ENCODE measurements around the gene LONP2.
"Not testable (repeated sequence)": the region's sequence is repeated elsewhere in the genome, so short reads cannot be mapped to it uniquely, and the experiment has no call there.

Gene LONP2

DNA sequence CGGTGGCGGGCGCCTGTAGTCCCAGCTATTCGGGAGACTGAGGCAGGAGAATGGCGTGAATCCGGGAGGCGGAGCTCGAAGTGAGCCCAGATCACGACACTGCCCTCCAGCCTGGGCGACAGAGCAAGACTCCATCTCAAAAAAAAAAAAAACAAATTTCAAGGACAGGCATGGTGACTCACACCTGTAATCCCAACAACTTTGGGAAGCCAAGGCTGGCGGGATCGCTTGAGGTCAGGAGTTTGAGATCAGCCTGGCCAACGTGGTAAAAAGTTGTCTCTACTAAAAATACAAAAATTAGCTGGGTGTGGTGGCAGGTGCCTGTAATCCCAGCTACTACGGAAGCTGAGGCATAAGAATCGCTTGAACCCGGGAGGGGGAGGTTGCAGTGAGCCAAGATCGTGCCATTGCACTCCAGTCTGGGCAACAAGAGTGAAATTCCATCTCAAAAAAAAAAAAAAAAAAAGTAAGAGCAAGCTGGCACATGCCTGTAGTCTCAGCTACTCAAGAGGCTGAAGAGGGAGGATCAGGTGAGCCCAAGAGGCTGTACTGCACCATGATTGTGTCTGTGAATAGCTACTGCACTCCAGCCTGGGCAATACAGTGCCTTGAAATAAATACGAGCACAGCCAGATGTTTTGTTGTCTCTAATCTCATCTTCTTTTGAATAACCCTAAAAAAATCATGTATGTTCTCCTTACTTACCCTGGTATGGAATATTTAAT is 126.7 kb downstream of the LONP2 start:
- not testable (repeated sequence) for DNase-seq (ENCODE audit: low spot score)

DNA sequence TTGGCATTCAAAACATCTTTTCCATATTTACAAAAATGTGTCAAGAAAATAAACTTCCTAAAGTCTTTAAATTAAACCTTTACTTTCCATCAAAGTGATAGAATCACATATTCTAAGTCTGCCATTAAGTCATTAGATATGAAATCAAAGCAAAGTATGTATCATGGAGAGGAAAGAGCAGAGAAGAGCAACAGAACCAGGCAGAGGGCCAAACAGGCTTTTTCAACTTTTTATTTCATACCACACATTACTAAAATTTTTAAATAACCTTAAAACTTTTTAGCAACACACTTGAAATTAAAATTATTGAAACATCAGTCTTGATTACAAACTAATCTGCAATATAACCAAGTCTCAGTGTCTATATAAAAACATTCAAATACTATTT is 127.3 kb downstream of the LONP2 start:
- DNase-seq (ENCODE audit: low spot score): no peak

DNA sequence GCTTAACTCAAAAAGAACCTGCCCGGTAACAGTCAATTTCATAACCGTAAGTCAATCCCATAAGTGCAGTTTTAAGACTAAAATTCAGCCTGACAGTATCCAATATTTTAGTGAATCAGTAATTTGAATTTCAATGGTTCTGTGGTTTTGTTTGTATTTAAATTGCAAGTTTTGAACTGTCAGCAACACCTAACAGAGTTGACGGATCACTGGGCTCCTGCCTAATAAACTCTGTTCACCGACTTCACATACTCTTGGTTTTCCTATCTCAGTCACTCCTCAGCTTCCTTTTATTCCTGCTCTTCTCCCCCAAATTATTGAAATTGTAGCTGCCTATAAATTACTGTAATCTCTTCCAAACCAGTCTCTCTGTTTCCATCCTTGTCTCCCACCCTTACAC is 128.6 kb downstream of the LONP2 start:
- no peak for DNase-seq (ENCODE audit: low spot score)

DNA sequence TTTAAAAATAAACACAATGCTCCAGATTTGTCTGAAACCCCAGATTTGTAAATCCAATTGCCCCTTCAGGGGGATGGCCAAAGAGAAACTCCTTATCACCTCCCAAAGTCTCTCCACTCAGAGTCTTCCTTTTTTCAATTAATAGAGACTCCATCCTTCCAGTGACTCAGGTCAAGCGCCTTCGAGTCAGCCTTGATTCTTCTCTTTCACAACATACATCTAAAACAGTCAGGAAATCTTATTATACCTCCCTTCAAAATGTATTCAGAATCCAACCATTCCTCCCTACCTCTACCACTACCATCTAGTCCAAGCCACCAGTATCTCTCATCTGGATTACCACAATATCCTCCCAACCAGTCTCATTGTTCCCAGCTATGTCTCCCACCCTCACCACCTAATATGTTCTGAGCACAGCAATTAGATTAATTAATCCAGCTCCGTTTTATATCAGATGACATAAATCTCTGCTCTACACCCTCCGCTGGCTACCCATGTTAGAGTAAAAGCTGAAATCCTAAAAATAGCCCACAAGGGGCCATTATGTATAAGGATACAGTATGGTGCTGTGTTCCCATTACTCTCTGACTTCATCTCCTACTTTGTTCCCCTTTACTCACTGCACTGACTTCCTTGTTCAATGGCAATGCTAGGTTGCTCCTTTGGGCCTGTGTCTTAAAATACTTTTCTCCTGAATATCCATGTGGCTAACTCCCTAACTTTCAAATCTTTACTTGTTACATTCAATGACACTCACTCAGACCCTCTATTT is 129.3 kb downstream of the LONP2 start:
- DNase-seq (ENCODE audit: low spot score): no peak

DNA sequence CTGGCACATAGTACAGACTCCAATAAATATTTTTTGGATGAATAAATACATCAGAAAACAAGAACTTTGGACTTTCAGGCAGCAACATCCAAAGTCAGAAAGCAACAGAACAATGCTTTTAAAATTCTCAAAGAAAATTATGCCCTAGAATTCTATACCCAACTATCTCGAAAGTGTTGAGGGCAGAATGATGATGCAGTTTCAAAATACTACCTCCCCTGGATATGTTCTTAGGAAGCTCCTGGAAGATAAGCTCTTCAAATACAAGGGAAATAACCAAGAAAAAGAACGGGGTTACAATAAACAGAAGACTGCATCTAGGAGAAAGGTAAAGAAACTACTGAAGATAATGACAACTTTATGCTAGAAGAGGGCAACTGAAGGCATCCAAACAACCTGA is 130.2 kb downstream of the LONP2 start:
- no peak for DNase-seq (ENCODE audit: low spot score)

DNA sequence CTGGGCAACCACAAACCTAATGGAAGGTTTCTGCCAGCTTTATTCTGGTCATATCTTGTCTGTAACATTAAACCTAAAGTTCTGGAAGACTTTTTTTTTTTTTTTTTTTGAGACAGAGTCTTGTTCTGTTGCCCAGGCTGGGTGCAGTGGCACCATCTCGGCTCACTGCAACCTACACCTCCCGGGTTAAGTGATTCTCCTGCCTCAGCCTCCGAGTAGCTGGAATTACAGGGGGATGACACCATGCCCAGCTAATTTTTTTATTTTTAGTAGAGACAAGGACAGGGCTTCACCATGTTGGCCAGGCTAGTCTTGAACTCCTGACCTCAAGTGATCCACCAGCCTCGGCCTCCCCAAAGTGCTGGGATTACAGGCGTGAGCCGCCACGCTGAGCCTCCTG is 133.2 kb downstream of the LONP2 start:
- DNase-seq (ENCODE audit: low spot score): not testable (repeated sequence)

DNA sequence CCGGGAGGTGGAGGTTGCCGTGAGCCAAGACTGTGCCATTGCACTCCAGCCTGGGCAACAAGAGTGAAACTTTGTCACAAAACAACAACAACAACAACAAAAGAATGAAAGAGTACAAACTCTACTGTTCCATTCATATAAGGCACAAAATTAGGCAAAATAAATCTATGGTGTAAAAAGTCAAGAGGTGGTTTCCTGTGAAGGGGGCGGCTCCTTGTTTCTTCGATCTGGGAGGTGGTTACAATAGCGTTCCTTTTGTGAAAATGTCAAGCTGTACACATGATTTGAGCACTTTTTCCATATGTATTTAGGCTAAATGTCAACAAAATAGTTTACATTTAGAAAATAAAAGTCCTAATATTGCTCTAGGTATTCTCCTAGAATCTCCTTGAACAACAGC is 134.2 kb downstream of the LONP2 start:
- DNase-seq (ENCODE audit: low spot score): no peak

DNA sequence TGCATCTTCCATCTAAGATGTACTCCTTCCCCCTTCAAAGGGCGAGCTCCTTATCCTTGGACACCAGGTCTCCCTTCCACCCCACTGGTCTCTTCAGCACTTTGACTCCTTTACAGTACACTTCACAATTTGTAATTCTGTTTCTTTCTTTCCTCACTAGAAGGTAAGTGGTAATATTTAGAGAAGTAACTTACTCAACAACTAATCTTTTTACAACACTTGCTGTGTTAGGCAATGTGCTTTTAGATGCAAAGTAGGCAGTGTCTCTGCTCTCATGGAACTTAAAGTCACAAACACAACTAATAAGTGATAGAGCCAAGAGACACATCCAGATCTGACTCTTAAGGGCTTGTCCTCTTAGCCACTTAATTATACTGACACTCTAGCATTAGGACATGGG is 134.7 kb downstream of the LONP2 start:
- DNase-seq (ENCODE audit: low spot score): no peak

DNA sequence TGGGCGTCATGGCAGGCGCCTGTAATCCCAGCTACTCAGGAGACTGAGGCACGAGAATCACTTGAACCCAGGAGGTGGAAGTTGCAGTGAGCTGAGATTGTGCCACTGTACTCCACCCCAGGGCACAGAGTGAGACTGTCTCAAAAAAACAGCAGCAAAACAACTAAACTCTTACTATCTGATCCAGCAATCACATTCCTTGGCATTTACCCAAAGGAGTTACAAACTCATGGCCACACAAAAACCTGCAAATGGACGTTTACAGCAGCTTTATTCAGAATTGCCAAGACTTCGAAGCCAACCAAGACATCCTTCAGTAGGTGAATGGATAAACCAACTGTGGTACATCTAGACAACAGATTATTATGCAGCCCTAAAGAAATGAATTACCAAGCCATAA is 137.1 kb downstream of the LONP2 start:
- no peak for DNase-seq (ENCODE audit: low spot score)

DNA sequence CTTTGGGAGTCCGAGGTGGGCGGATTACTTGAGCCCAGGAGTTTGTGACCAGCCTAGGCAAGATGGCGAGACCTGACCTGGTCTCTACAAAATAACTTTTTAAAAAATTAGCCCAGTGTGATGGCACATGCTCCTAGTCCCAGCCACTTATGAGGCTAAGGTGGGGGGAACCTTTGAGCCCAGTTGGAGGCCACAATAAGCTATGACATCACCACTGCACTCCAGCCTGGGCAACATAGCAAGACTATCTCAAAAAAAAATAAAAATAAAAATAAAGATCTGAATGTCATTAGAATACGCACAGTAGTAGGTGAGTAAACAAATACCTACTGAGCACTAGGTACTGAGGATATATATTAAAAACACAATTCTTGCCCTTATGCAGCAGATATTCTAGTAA is 138.0 kb downstream of the LONP2 start:
- no peak for DNase-seq (ENCODE audit: low spot score)

DNA sequence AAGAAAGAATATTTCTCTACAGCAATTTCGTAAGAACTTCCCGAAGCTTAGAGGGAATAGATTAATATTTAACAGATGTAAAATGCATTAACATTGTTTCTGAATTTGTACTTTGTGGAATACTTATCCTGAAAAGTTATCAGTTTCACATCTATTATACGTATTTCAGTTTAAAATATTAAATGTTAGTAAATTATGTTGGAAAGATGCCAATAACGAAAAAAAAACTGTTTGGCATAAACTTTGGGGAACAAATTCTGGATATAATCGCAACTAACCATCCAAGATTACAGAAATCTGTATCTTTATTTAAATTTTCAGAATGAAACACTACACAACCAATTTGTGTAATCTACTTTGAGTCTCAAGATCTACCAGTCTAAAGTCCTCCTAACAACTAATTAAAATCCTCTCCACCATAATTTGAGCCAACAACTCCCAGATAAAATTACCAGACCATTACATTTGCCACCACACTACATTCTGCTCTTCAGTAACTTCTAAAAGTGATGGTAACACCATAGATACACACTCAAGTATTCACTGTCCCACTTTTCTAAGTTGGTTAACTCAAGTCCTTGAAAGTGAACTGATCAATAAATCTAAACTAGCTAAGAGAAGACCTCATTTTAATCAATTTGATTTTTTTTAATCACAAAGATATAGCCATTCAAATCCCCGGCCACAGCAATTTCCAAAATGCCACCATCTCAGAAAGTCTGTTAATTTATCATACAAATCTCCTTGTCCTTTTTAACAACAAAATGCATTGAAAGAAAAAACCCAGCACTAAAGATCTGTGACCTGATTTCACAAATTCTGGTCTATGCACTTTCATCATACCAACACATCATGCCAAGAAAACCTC is 139.1 kb downstream of the LONP2 start:
- DNase-seq (ENCODE audit: low spot score): peak; percentile 43

DNA sequence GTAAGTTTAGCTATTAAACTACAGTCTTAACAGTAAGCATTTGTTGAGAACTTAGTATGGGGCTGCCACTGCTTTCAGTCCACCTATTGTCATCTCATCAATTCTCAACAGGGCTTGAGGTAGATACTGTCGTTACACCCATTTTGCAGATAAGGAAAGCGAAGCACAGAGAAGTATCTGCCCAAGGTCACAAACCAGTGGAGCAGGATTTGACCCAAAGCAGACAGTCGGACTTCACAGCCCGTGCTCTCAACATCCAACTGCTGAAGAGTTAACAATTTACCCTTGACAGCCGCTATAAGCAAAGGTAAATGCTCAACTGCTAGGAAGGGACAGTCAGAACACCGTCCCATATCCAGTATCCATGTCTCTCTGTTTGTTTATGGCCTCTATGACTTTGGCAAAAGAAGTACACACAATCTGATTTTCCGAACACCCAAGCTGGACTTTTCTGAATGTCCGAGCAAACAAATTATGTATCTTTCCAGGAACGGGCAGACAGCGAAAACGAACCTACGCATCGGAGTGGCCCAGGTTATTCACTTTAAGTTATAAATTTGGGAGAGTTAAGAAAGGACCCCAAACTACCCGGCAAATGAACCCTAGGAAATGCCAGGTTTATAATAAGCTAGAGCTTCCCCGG is 139.9 kb downstream of the LONP2 start:
- no peak for DNase-seq (ENCODE audit: low spot score)

DNA sequence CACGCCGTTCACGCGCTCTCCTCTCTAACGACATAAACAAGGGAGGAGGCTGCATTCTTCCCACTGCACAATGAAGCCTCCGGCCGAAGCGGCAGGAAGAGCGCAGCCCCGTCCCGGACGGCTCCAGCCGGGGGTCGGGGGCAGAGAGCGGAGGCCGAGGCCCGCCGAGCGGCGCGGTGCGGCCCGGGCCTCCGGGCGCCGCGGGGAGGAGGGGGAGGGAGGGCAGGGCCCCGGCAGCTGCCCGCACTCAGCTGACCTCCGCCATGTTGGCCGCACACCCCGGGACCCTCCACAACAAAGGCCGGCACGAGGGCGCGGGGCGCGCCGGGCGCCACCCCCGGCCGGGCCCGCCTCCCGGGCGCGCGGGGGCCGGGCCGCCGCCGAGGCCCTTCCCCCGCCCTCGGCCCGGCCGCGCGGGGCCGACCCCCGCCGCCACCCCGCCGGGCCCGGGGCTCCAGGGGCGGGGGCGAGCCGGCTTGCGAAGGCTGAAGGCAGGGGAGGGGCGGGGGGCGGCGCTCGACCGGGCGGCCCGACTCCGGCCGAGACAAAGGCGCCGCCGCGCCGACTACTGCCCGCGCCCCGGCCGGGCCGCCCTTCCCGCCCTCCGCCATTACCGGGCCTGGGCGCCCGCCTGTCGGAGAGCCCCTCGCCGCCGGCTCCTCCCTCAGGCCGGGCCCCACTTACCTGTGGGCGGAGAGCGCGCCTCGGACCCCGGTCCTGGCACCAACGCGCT is 140.6 kb downstream of the LONP2 start:
- DNase-seq (ENCODE audit: low spot score): peak; percentile 82

DNA sequence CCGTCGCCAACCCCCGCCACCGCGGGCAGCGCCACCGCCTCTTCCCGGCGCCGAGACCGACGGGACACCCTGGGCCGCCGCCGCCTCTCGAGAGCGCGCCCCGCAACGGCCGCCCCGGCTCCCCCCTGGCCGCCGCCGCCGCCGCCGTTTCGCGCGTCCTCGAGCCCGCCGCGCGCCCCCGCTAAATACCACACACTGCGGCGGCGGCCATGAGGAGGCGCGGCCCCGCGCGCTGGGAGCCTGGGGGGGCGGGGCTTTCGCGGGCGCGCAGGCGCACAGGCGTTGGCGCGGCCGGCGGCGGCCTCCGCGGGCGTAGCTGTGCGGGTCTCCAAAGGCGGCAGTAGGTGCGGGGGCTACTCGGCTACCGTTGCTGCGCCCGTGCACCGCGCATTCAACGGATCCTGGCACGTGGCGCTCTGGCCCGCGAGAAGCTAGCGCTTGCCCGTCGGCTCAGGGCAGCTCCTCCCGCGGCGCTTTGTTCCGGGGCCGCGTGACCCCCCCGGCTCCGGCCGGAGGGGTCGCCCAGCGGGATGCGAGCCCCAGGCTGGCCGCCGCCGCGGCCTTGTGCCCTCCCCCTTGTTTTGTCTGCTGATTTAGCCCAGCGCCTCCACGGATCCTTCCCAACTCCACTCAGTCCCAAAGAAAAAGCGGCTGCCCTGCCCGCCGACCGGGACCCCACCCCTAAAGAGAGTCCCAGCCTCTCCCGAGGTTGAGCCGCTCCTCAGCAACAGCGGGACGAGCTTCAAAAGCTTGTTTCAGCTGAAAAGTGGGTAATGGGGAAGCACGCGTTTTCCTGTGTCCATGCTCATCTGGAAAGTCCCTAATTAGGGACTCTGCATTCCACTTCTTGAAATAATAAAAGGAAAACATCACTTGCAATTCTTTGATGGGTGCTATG is 141.4 kb downstream of the LONP2 start, which contains the start of gene SIAH1:
Gene SIAH1, minus strand, starts transcription at position 161 of the 898 bp plus-strand sequence. CDS start 22,985 bp downstream, outside the sequence.
- peak; percentile 97 for DNase-seq (ENCODE audit: low spot score)

DNA sequence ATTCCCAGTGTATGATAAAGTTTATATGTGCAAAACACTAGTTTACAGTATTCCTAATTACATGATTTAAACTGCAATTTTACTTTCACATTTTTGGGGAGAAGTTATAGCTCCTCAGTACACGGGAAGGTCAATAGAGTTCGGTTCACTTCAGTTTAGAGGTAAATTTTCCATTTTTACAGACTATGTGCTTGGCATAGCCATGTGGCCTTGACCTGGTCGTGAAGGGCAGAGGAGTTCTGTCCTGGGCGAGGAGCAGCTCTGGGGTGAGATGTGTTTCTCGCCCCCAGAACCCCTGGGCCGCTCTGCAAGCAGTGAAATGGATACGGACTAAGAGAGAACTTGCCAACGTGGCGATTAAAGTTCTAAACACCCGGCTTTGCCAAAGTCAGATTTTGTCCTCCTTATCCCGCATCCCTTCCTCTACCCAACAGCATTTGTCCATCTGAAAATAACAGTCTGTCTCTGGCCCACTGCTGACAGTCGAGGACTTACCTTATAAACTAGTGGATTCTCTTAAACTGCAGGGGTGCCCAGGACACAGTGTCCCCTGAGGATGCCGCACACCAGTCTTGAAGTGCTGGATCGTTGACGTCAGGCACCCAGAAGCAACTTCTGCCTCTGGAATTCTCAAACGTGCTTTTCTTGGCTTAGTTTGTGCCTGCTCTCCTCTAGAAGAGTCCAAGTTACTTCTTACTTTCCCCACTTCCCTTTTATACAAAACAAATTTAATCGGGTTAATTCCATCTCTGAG is 142.6 kb downstream of the LONP2 start:
- DNase-seq (ENCODE audit: low spot score): no peak

DNA sequence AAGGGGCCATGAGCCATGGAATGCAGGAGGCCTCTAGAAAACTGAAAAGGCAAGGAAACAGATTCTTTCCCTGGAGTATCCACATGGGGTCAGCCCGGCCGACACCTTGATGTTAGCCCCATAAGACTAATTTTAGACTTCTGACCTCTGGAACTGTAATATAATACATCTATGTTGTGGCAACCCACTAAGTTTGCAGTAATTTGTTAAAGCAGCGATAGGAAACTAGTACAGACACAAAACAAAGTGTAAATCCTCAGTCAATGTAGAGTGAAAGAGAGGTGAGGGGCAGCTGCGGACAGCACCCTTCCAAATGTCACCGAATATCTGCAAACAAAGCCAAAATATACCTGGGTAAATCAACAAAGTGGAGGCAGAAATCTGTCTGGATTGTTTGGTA is 148.3 kb downstream of the LONP2 start:
- DNase-seq (ENCODE audit: low spot score): no peak

DNA sequence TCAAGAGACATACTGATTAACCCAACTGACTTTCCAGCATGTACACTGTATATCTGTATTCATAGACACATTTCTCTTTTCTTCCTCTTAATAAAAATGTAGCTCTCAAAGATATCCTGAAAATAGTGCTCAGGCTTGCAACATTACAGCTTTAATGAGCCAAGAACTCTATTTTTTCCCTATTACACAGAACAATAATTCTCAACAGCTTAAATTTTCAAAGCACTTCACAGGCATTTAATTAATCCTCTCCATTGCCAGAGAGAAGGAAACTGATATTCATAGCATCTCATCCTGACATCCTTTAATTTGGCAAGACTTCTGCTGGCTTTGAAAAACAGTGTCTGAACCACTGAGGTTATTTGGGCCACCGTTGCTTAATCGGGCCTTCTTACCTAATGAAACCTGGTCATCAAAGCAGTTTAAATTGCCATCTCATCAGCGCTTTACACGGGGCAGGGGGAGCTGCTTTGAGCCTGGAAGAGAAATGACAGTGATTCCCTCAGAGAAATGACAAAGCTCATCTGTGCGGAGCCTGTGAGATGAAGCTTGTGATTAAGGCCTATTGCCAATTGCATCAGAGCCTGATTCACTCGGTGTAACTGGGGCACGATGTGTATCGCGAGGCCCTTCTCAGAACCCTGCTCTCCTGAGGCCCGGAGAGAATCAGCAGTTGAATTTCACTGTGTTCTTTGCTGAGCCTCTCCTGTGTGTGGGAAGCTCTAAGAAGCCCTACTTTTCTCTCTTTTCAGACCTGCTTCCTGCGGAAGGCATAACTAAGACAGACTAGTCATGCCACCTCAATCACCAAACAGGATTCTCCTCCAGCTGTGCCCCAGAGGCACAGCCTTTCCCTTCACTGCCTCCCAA is 149.6 kb downstream of the LONP2 start:
- peak; percentile 46 for DNase-seq (ENCODE audit: low spot score)

DNA sequence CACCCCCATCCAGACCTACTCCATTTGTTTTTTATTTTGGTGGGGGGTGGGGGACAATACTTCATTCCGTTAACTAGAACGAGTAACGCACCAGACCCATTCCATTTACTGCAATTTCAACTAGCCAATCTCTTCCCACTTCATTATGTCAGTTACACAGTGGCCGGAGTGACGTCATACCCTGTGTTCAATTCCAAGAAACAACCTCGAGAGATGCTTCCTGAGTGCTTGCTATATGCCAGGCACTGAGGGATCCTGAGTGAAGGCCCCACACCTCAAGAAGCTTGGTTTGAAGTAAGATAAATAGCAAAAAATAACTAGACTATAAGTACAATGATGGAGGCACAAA is 150.2 kb downstream of the LONP2 start:
- no peak for DNase-seq (ENCODE audit: low spot score)

DNA sequence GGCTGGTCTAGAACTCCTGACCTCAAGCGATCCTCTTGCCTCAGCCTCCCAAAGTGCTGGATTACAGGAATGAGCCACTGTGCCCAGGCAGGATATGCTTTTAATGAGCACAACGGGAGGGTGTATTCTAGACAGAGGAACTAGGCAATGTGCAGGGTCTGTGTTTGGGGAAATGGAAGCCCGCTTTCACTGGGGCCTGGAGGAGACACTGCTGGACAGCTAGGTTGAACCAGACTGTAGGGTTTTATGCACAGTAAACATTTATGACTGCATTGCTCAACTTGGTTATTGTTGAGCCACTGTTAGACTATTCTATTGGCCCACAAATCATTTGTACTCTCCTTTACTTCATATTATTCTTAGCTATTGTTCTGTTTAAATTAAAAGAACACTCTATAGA is 151.3 kb downstream of the LONP2 start:
- no peak for DNase-seq (ENCODE audit: low spot score)

Data from AG08396 (cell line).